GM21423 (cell line): ENCODE measurements around the gene GCGR.

Experiments used
- ATAC-seq: cut with Tn5 transposase; IDR thresholded peaks from one replicate; pipeline ENCODE4 v1.9.1; 2021; ENCODE audit warnings: mild to moderate bottlenecking, moderate library complexity; ENCODE audit not compliant: unreplicated experiment

GCGR gene

GRCh38 chr17:81803728-81804558 lies at the start of gene GCGR:
Gene GCGR, plus strand, starts transcription at chr17:81804150. Its CDS starts 4,869 bp downstream, at chr17:81809019.
- no peak for ATAC-seq

DNA sequence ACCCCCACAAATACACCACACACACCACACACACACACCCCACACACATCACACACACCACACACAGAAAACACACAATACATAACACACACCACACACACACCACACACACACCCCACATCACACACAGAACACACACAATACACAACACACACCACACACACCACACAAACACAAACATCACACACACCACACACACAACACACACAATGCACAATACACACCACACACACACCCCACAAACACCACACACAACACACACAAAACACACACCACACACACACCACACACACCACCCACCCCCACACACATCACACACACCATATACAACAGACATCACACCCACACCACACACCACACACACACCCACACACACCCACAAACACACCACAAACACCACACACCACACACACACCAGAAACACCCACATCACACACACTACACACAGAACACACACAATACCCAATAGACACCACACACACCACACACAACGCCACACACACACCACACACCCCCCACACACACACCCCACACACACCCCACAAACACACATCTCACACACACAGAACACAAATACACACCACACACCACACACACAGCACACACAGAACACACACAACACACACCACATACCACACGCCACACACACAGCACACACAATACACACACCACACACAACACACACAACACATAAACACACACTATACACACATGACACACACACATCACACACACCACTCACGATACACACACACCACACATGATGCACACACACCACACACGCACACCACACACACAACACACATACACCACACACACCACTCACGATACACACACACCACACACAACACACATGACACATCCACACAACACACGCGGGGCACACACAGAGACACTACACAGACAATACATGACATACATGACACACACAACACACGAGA lies 11.0 kb upstream of the GCGR start:
- no peak for ATAC-seq

GRCh38 chr17:81794074-81794476 lies 9.9 kb upstream of the GCGR start:
- no peak for ATAC-seq

GRCh38 chr17:81794509-81794908 lies 9.4 kb upstream of the GCGR start:
- ATAC-seq, result no peak

- ATAC-seq, result no peak
Observed at GRCh38 chr17:81801327-81801726, 2.6 kb upstream of the GCGR start.

DNA sequence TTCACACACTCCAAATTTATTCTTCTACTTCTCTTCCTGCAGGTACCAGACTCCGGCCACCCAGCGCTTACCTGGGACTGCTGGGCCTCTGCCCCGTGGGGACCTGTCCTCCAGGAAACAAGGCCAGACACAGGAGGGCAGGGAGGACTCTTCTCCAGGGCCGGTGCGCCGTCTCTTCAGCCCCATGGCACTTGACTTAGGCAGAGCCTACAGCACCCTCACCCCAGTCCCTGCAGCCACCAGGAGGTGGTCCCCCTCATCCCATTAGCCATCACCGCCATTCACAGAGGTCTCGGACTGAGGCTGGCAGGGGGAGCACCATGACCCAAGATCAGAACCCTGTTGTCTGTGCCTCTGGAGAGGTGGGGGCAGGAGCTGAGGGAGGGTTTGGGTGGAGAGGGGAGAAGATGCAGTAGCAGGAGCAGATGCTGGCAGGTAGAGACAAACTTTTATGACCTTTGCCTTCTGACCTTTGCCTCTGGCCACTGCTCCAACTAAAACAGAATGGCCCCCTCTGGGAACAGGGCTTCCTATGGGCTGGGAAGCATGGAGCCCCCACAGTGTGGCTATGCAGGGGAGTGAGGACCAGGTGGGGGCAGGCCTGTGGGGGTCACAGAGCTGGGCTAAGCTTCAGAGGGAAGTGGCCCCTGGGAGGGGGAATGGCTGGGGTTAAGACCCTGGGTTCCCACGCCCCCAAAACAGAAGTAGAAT lies 1.7 kb upstream of the GCGR start:
- ATAC-seq, result no peak

- no peak for ATAC-seq
Observed at GRCh38 chr17:81802856-81803643, 900 bp upstream of the GCGR start.

DNA sequence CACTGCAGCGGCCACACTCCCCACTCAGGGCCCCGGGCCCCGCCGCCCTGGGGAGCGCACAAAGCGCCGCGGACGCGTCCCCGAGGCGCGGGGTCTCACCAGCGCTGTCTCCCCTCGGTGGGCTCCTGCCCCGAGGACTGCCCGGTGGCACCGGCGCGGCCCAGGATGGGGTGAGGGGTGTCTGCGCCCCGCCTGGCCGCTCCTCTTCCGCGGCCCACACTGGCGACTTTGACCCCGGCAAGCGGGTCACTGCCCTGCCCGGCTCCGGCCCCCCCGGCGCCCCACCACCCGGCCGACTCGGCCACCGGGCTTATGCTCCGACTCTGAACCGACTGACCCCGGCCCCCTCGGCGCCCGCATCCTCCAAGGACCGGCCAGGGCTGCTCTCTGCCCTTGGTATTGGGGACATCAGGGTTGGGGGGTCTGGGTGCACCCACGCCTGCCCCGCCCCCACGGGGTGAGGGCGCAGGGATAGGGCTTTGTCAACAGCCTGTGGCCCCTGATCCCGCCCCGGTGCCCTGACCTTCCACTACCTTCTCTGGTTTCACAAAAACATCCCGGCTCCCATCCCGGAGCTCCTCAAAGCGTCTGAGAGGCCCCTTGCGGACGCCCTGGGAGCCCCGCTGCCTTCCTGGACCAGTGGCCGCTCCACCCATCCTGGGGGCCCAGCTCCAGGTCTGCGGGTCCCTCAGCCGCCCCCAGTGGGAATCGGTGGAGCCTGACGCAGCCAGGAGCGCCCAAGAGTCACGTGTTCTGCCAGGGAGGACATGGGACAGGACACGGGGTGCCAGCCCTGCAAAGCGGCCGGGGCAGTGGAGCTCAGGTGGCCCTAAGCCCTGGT lies 829 bp downstream of the GCGR start:
- ATAC-seq, result no peak

- ATAC-seq, result no peak
Observed at GRCh38 chr17:81805707-81806460, 1.9 kb downstream of the GCGR start.

GRCh38 chr17:81806461-81807209 lies 2.7 kb downstream of the GCGR start:
- ATAC-seq, result no peak

- no peak for ATAC-seq
Observed at GRCh38 chr17:81807210-81807719, 3.3 kb downstream of the GCGR start.

GRCh38 chr17:81807839-81808238 lies 3.9 kb downstream of the GCGR start:
- ATAC-seq, result no peak

GRCh38 chr17:81808778-81809555 lies 5.0 kb downstream of the GCGR start:
- no peak for ATAC-seq

GRCh38 chr17:81809556-81809998 lies 5.6 kb downstream of the GCGR start:
- ATAC-seq, result no peak

- ATAC-seq, result no peak
Observed at GRCh38 chr17:81810476-81810875, 6.5 kb downstream of the GCGR start.

- ATAC-seq, result no peak
Observed at GRCh38 chr17:81810892-81811704, 7.1 kb downstream of the GCGR start.
